K562 (cell line): ENCODE measurements around the gene SERPINE2. TPM values are rescaled to one million over a fixed set of nuclear protein-coding genes. Genes with fewer than 3 reads are reported as not detected.
A peak's percentile ranks its signal among the peaks of the same experiment; 100 is the strongest.

Experiments
- CBFB ChIP-seq: sonication (generic); formaldehyde crosslinking; IDR thresholded peaks from 2 replicates; pipeline ENCODE4 v1.4.0; 2020; ENCODE audit warnings: mild to moderate bottlenecking, missing genetic modification reagents
- CGGBP1 ChIP-seq: fragments of 250-450 bp; sonication (Bioruptor Pico); IDR thresholded peaks from 2 replicates; pipeline ENCODE4 v1.9.0; 2021; ENCODE audit warnings: mild to moderate bottlenecking
- CHAMP1 ChIP-seq: fragments of 450-650 bp; IDR thresholded peaks from 2 replicates; pipeline ENCODE4 v1.6.1; 2016; ENCODE audit warnings: mild to moderate bottlenecking
- CREBBP ChIP-seq: IDR thresholded peaks from one replicate; pipeline ENCODE4 v1.6.1; 2012; ENCODE audit warnings: low read depth, mild to moderate bottlenecking, control low read depth, inconsistent platforms, low read length
- GATAD2B ChIP-seq: fragments of 450-650 bp; IDR thresholded peaks from 2 replicates; pipeline ENCODE4 v1.6.1; 2017; ENCODE audit warnings: mild to moderate bottlenecking, borderline replicate concordance
- HDAC6 ChIP-seq: IDR thresholded peaks from 2 replicates; pipeline ENCODE4 v1.6.1; 2012; ENCODE audit warnings: low read depth, mild to moderate bottlenecking, control low read depth, inconsistent platforms, low read length, moderate library complexity
- IRF9 ChIP-seq: fragments of 450-650 bp; IDR thresholded peaks from 2 replicates; pipeline ENCODE4 v1.6.1; 2016; ENCODE audit warnings: missing biosample characterization, missing genetic modification characterization
- KAT7 ChIP-seq: sonication (generic); formaldehyde crosslinking; IDR thresholded peaks from 2 replicates; pipeline ENCODE4 v1.8.0; 2022; ENCODE audit warnings: missing genetic modification reagents, mild to moderate bottlenecking, borderline replicate concordance
- KDM5B ChIP-seq: fragments of 200-600 bp; sonication (generic); IDR thresholded peaks from 2 replicates; pipeline ENCODE4 v1.6.1; 2012; ENCODE audit warnings: low read depth, mild to moderate bottlenecking, moderate library complexity, low read length, control low read depth, inconsistent platforms; ENCODE audit not compliant: insufficient replicate concordance
- KLF16 ChIP-seq: IDR thresholded peaks from 2 replicates; pipeline ENCODE4 v1.6.1; 2016; ENCODE audit warnings: antibody characterized with exemption
- MLX ChIP-seq, 2 experiments: fragments of 450-650 bp in 1 of 2; sonication (generic) in 1 of 2; formaldehyde crosslinking; conservative IDR thresholded peaks; 2 replicates each; pipeline versions ENCODE4 v1.4.0 to v1.8.1; 2020 to 2022; ENCODE audit warnings: mild to moderate bottlenecking in 1 of 2, missing genetic modification reagents in 1 of 2
- NELFE ChIP-seq: IDR thresholded peaks from 2 replicates; pipeline ENCODE4 v1.6.1; 2011; ENCODE audit warnings: mild to moderate bottlenecking; ENCODE audit not compliant: insufficient read depth, insufficient read length
- PHB2 ChIP-seq: fragments of 450-650 bp; IDR thresholded peaks from 2 replicates; pipeline ENCODE4 v1.6.1; 2017; ENCODE audit warnings: low read depth
- SNIP1 ChIP-seq: fragments of 450-650 bp; IDR thresholded peaks from 2 replicates; pipeline ENCODE4 v1.7.1; 2017; ENCODE audit warnings: low read depth, mild to moderate bottlenecking
- SOX6 ChIP-seq: fragments of 450-650 bp; IDR thresholded peaks from 2 replicates; pipeline ENCODE4 v1.6.1; 2014; ENCODE audit warnings: mild to moderate bottlenecking
- TCF15 ChIP-seq: fragments of 250-450 bp; sonication (Bioruptor Pico); IDR thresholded peaks from 2 replicates; pipeline ENCODE4 v1.8.0; 2022; ENCODE audit warnings: moderate library complexity, mild to moderate bottlenecking, inconsistent platforms
- XRCC3 ChIP-seq: fragments of 450-650 bp; IDR thresholded peaks from 2 replicates; pipeline ENCODE4 v1.6.1; 2017; ENCODE audit warnings: mild to moderate bottlenecking, moderate library complexity
- ZNF140 ChIP-seq: fragments of 250-450 bp; sonication (Bioruptor Pico); IDR thresholded peaks from 2 replicates; pipeline ENCODE4 v1.8.0; 2021; ENCODE audit warnings: moderate library complexity, mild to moderate bottlenecking, inconsistent platforms
- ZNF518B ChIP-seq: fragments of 250-450 bp; sonication (Bioruptor Pico); IDR thresholded peaks from 2 replicates; pipeline ENCODE4 v1.5.0; 2021; ENCODE audit warnings: mild to moderate bottlenecking, moderate library complexity
- ZNF696 ChIP-seq: fragments of 250-450 bp; sonication (Bioruptor Pico); conservative IDR thresholded peaks from 2 replicates; pipeline ENCODE4 v1.4.0; 2020; ENCODE audit warnings: mild to moderate bottlenecking, moderate library complexity
- polyA plus RNA-seq, 8 experiments: library from polyadenylated mRNA; depleted of rRNA in 4 of 8; stranded (reverse) in 5 of 8; unstranded in 3 of 8; fragments of >200 nt; fragmentation: Nextera tagmentation in 2 of 8; fragmentation: Illumina TruSeq in 1 of 8; extraction: Ambion mirVana in 2 of 8; extraction: Trizol in 1 of 8; gene quantifications; 2 replicates each; pipeline versions ENCODE4 v1.2.1 to v1.2.3, GENCODE V29; 2011 to 2014; ENCODE audit warnings: inconsistent platforms in 1 of 8, missing spikeins in 1 of 8
- total RNA-seq, 7 experiments: library from RNA; depleted of rRNA in 6 of 7; stranded (reverse); fragments of >200 nt in 6 of 7; fragmentation: Illumina TruSeq in 2 of 7; extraction: Trizol in 2 of 7; gene quantifications; 2 replicates each; pipeline versions ENCODE4 v1.2.1 to v1.2.3, GENCODE V29; 2011 to 2021; ENCODE audit warnings: low replicate concordance in 1 of 7

SERPINE2 gene
- total and polyA plus RNA-seq, 9 of the 15 experiments (the other 6 are each of a cell fraction or from before 2014, with no cell fraction given), result 0.03 to 0.16 (median 0.13) TPM; not detected in 6

GRCh38 chr2:223944703-223945531, 94.2 kb downstream of the SERPINE2 start, which contains the start of gene WDFY1 (continued):
- TF ChIP-seq GATAD2B (peak; percentile 80; the same call in 1 of the 2 replicates), PHB2 (no peak), ZNF696 (CRISPR knock-in tag) (no peak), TCF15 (no peak), KAT7 (CRISPR knock-in tag) (peak; percentile 40; the same call in 1 of the 2 replicates), XRCC3 (no peak), CHAMP1 (no peak), CBFB (CRISPR knock-in tag) (no peak), CREBBP (no peak), NELFE (no peak), IRF9 (tag) (no peak), KDM5B (peak; percentile 82), CGGBP1 (CRISPR knock-in tag) (no peak), ZNF140 (CRISPR knock-in tag) (no peak), MLX (CRISPR knock-in tag; conservative IDR thresholded peaks at IDR 0.05) (no peak), ZNF518B (CRISPR knock-in tag) (no peak), HDAC6 (no peak), SNIP1 (no peak), SOX6 (no peak), KLF16 (no peak)
